Kidney epithelial cell (primary cell): ENCODE measurements around the gene SPINK9. TPM values are rescaled to one million over a fixed set of nuclear protein-coding genes. Genes with fewer than 3 reads are reported as not detected.

Source experiments
- DNase-seq: peaks from one replicate; pipeline ENCODE4 v3.0.0-alpha.2; 2010; ENCODE audit warnings: low read depth
- H3K27me3 ChIP-seq: 2 replicates; pipeline ENCODE4 v1.6.0; 2011; ENCODE audit warnings: low read length; ENCODE audit not compliant: control insufficient read depth, insufficient read depth
- H3K36me3 ChIP-seq: 2 replicates; pipeline ENCODE4 v1.5.1; 2011; ENCODE audit warnings: low read length; ENCODE audit not compliant: control insufficient read depth, insufficient read depth
- H3K4me3 ChIP-seq: 2 replicates; pipeline ENCODE4 v1.5.1; 2011; ENCODE audit warnings: low read depth, mild to moderate bottlenecking, control low read depth, low read length
- total RNA-seq: library from RNA; depleted of rRNA; stranded (reverse); fragments of >200 nt; gene quantifications from 2 replicates; pipeline ENCODE4 v1.2.3, GENCODE V29; 2015
- TF ChIP-seq, protein P1 (sequence below): IDR thresholded peaks from 2 replicates; pipeline ENCODE4 v1.5.1; 2011; ENCODE audit warnings: mild to moderate bottlenecking, moderate library complexity, low read length, control low read depth, inconsistent platforms; ENCODE audit not compliant: insufficient read depth, poor library complexity, severe bottlenecking

Gene SPINK9
- total RNA-seq, 1 donor from 2014 or later = not detected

DNA sequence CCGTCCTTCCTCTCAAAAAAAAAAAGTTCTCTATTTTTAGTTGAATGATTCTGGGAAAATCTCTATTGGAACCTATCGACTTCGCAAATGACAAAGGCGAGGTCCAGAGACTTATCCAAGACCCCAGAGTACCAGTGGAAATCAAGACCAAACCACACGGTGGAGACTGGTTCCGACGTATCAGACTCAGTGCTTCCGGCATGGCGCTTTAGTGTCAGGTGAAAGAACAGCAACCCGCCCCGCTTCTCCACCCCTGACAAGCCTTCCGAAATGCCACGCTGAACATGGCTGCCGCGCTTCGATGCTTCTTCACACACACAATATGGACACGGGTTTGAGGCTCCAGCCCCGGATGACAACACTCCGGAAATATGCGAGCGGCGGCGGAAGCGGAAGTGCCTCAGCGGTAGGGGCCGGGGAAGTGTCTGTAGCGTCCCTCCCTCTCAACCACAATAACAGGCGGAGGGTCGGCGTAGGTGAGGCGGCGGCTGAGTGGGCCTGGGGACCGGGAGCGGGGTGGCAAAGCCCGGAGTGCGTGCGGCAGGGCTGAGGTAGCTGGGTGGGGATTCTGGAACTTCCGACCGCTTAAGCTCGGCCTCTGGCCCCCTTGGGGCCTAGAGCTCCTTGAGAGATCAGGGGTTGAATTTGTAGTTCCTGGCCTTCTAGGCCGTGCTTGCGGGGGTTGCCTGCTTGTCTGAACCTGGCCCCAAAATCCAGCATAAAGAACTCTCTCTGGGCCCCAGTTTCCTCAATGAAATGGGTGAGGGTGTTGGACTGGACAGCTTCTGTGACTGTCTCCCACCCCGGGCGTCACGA lies 48.4 kb downstream of the SPINK9 start, which contains the start of gene FBXO38:
Gene FBXO38, plus strand, starts transcription at position 395 of the 816 bp plus-strand sequence. CDS start 10,819 bp downstream, outside the sequence.
- Histone ChIP-seq H3K27me3 (no peaks in the 10 kb centered on the region), H3K36me3 (no peaks in the 10 kb centered on the region), H3K4me3 (peak within 1 kb of the TSS; percentile 81)
- TF ChIP-seq, protein P1, sequence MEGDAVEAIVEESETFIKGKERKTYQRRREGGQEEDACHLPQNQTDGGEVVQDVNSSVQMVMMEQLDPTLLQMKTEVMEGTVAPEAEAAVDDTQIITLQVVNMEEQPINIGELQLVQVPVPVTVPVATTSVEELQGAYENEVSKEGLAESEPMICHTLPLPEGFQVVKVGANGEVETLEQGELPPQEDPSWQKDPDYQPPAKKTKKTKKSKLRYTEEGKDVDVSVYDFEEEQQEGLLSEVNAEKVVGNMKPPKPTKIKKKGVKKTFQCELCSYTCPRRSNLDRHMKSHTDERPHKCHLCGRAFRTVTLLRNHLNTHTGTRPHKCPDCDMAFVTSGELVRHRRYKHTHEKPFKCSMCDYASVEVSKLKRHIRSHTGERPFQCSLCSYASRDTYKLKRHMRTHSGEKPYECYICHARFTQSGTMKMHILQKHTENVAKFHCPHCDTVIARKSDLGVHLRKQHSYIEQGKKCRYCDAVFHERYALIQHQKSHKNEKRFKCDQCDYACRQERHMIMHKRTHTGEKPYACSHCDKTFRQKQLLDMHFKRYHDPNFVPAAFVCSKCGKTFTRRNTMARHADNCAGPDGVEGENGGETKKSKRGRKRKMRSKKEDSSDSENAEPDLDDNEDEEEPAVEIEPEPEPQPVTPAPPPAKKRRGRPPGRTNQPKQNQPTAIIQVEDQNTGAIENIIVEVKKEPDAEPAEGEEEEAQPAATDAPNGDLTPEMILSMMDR = no peak
- peak; percentile 87 for DNase-seq

DNA sequence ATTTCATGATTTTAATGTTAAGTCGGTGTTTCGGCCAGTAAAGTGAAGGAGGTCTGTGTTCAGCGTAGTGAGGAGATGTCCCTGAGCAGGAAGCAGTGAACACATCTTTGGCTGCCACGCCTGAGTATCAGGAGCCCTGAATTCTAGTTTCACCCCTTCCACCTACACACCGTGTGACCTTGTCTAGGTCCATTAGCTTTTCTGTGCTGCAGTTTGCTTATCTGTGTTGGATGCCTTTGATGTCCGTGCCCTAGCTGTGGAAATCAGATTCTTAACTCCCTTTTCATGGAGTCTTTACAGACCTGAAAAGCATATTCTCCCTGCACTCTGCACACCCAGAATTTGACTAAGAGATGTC lies 49.0 kb downstream of the SPINK9 start:
- TF ChIP-seq, protein P1 = no peak
- DNase-seq = no peak
- Histone ChIP-seq H3K4me3 (peak overlapping the region; percentile 81), H3K36me3 (no peaks in the 10 kb centered on the region), H3K27me3 (no peaks in the 10 kb centered on the region)

DNA sequence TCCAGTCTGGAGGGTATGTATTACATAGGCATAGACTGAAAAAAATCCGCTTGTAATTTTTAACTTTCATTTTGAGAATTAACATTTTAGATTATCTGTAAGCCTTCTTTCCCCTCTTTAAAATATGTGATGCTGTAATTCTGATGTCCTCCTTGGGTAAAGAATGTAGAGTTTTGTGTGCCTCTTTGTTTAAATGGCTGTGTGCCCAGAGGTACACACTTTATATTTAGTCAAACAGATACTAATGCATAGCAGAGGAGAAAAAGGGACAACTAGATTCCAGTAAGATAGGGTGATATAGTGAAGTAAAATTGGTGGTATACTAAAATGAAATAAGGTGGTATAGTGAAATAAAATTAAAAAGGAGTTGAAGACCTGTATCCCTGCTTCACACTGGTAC lies 49.7 kb downstream of the SPINK9 start:
- DNase-seq = no peak
- Histone ChIP-seq H3K36me3 (no peaks in the 10 kb centered on the region), H3K4me3 (no peak overlapping the region), H3K27me3 (no peaks in the 10 kb centered on the region)
- TF ChIP-seq, protein P1 = no peak

DNA sequence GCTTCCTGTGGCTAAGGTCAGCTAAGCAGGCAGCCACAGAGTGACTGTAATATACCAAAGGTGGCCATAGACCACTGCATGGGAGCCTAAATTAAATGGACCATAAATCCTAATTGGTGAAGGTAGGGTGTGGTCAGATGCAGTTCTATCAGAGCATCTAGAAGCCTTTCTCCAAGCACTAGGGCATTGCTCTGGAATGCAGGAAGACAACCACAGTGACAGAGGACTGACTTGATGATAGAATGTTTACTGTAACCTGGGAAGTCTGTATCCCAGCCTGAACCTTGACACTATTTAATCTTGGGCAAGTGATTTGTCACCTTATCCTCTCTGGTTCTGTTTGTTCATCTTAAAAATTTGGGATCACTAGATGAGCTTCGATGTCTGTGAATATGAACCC lies 50.7 kb downstream of the SPINK9 start:
- Histone ChIP-seq H3K27me3 (no peaks in the 10 kb centered on the region), H3K36me3 (no peaks in the 10 kb centered on the region), H3K4me3 (no peak overlapping the region)
- DNase-seq = no peak
- TF ChIP-seq, protein P1 = no peak

DNA sequence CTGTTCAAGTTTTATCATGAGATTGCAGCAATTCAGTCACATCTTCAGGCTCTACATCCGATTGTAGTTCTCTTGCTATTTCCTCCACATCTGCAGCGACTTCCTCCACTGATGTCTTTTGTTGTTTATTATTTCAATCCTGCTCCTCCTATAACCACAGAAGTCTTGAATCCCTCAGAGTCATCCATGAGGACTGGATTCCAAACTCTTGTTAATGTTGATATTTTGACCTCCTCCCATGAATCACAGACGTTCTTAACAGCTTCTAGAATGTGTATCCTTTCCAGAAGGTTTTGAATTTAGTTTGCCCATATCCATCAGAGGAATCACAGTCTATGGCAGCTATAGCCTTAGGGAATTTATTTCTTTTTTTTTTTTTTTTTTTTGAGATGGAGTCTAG lies 52.0 kb downstream of the SPINK9 start:
- Histone ChIP-seq H3K27me3 (no peaks in the 10 kb centered on the region), H3K36me3 (no peaks in the 10 kb centered on the region), H3K4me3 (no peak overlapping the region)
- DNase-seq = no peak
- TF ChIP-seq, protein P1 = no peak

DNA sequence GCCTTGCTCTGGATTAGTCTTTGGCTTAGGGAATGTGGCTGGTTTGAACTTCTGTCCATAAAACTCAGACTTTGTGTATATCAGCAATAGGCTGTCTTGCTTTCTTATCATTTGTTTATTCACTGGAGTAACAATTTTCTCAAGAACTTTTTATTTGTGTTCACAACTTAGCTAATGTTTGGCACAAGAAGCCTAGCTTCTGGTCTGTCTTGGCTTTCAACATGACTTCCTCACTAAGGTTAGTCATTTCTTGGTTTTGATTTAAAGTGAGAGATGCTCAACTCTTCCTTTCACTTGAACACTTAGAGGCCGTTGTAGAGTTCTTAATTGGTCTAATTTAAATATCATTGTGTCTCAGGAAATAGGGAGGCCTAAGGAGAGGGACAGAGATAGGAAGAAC lies 53.3 kb downstream of the SPINK9 start:
- TF ChIP-seq, protein P1 = no peak
- DNase-seq = no peak
- Histone ChIP-seq H3K4me3 (no peak overlapping the region), H3K27me3 (no peaks in the 10 kb centered on the region), H3K36me3 (no peaks in the 10 kb centered on the region)
